Mammary microvascular endothelial cell (primary cell): ENCODE data around the gene GSTA4. TPM values are rescaled to one million over a fixed set of nuclear protein-coding genes. Genes with fewer than 3 reads are reported as not detected.

Experiments used
- total RNA-seq: library from RNA; depleted of rRNA; stranded (reverse); fragments of >200 nt; gene quantifications from 2 replicates; pipeline ENCODE4 v1.2.3, GENCODE V29; 2015

The GSTA4 gene
- total RNA-seq: 21.2 and 23.8 TPM in 2 replicates

DNA sequence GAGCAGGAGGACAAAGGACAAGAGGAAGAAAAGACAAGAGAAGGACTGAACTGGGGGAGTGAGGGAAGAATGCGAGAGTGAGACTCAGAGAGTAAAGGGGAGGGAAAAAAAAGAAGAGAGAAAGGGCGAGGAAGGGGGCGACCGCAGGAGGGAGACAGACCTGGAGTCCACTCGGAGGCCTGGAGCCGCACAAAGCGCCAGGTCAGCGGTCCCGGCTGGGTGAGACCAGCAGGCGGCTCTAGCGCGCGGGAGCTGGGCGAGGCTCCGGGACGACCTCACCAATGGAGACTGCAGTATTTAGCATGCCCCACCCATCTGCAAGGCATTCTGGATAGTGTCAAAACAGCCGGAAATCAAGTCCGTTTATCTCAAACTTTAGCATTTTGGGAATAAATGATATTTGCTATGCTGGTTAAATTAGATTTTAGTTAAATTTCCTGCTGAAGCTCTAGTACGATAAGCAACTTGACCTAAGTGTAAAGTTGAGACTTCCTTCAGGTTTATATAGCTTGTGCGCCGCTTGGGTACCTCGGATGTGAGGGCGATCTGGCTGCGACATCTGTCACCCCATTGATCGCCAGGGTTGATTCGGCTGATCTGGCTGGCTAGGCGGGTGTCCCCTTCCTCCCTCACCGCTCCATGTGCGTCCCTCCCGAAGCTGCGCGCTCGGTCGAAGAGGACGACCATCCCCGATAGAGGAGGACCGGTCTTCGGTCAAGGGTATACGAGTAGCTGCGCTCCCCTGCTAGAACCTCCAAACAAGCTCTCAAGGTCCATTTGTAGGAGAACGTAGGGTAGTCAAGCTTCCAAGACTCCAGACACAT, at the start of gene GSTA4:
Gene GSTA4, minus strand, starts transcription at position 196 of the 824 bp plus-strand sequence. CDS start 1,041 bp downstream, outside the sequence.

Other genes with a start within 250 kb of the GSTA4 start
- gene GSTA2, start 231.8 kb downstream of the GSTA4 start, total RNA-seq: not detected in 2 replicates
- gene GSTA1, start 191.5 kb downstream of the GSTA4 start, total RNA-seq: not detected in 2 replicates
- not detected in 2 replicates for gene GSTA5, start 154.5 kb downstream of the GSTA4 start, total RNA-seq
- not detected in 2 replicates for gene GSTA3, start 85.6 kb downstream of the GSTA4 start, total RNA-seq
- 6.1 and 6.8 TPM in 2 replicates for gene CILK1, start 66.5 kb upstream of the GSTA4 start, total RNA-seq
- gene FBXO9, start 70.1 kb upstream of the GSTA4 start, total RNA-seq: 13.4 and 14.7 TPM in 2 replicates
- under 0.01 TPM in 1 of 2 replicates, not detected in the other for gene GCM1, start 153.6 kb upstream of the GSTA4 start, total RNA-seq